GM19397 (cell line): ENCODE results near the gene CAT.

Experiments
- ATAC-seq: cut with Tn5 transposase; IDR thresholded peaks from one replicate; pipeline ENCODE4 v1.9.1; 2021; ENCODE audit warnings: mild to moderate bottlenecking, moderate library complexity; ENCODE audit not compliant: unreplicated experiment

Gene CAT

DNA sequence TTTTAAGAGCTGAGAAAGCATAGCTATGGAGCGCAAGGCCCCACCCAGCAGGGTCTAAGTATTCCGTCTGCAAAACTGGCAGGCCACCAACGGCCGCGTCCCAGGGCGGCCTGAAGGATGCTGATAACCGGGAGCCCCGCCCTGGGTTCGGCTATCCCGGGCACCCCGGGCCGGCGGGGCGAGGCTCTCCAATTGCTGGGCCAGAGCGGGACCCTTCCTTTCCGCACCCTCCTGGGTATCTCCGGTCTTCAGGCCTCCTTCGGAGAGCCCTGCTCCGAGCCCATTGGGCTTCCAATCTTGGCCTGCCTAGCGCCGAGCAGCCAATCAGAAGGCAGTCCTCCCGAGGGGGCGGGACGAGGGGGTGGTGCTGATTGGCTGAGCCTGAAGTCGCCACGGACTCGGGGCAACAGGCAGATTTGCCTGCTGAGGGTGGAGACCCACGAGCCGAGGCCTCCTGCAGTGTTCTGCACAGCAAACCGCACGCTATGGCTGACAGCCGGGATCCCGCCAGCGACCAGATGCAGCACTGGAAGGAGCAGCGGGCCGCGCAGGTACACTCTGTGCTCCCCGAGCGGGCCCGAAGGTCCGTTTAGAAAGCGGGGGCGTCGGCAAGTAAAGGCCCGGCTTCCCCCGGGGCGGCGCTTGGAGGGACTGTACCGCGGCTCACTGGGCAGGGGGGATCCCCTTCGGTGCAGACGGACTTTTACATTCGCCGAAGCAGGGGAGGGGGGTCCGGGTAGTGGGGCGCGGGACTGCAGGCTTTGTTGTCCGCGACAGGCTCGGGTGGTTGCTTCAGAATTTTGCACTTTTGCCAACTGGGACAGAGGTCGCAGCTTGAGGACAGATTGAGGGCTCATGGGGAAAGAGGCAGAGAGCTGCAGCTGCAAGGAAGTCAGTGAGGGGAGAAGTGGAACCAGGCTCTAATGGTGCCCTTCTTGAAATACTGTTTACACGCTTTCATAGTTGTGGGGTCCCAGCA is at the start of gene CAT:
TSS of gene CAT (plus strand) at position 406 of the 979 bp plus-strand sequence. CDS start at position 486, 80 bp downstream.
- peak; percentile 98 for ATAC-seq

GRCh38 chr11:34394771-34395300 is 43.9 kb upstream of the CAT start:
- no peak for ATAC-seq

DNA sequence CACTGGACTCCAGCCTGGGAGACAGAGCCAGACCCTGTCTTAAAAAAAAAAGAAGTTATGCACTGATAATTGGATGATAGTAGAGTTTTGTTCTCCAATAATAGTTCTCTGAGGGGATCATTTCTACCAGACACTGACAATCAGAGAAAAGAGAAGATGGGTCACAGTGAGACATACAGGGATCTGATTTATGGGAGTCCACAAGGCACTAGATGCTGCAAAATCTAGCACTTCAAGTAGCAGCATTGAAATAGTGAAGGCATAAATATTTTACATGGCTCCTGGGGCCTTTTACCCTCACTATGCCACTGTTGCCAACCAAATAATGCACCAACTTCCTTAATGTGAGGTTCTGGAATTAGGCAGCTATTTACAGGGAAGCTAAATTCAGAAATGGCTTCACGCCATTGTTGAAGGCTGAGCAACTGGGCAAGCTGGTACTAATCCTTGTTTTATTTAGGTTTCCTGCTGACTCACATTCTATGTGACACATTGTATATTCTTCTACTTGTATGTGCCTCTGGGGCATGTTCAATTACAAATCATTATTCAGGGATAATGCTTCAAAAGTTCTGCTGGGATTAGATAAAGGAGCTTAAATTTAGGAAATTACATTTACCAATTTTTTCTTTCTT is 42.7 kb upstream of the CAT start:
- no peak for ATAC-seq

DNA sequence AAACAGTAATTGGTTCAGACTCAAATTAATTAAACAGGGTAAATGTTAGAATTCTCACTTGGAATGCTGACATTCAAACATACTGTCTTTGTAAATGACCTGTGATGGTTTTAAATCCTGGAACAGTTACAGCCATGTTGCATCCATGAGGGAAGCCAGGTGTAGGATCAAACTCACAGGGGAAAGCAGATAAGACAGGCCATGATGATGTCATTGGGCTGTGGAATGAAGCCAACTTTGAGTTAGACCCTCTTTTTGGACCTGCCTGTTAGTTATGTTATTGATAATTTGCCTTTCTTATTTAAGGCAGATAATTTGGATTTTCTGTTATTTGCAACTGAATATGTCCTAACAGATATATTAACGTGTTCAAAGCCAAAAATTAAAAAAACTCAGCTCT is 41.6 kb upstream of the CAT start:
- no peak for ATAC-seq

- no peak for ATAC-seq
These were observed 40.9 kb upstream of the CAT start for GRCh38 chr11:34397811-34398210.

DNA sequence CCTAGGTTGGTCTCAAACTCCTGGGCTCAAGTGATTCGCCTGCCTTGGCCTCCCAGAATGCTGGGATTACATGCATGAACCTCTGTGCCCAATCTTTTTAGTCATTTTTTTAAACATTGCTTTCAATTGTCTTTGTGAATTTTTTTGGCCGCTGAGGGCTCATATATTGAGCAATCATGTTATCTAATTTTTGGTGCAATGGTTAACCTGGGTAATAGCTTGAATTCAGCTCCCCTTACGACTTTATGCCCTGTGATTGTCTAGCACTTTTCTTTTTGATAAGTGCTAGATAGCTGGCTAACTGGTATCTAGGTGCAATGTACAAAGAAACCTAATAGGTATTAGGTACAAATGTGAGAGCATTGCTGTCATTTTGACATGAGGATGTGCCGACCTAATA is 35.3 kb upstream of the CAT start:
- ATAC-seq = no peak

DNA sequence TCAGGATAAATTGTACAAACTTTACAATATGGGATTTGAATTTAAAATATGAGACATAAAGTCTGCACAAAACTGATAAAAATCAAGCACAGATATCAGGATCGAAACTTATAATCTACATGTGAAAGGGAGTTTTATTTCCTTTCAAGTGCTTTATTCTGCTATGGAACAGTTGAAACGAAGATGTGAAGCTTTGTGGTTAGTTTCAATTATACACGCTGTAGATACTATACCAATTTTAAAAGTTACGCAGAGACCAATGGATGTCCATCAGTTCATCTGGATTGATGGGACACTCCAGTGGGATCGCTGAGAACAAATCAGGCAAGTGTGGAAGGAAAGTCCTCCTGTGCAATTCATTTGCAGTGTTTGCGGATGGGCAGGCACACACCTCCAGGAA is 34.5 kb upstream of the CAT start:
- no peak for ATAC-seq

DNA sequence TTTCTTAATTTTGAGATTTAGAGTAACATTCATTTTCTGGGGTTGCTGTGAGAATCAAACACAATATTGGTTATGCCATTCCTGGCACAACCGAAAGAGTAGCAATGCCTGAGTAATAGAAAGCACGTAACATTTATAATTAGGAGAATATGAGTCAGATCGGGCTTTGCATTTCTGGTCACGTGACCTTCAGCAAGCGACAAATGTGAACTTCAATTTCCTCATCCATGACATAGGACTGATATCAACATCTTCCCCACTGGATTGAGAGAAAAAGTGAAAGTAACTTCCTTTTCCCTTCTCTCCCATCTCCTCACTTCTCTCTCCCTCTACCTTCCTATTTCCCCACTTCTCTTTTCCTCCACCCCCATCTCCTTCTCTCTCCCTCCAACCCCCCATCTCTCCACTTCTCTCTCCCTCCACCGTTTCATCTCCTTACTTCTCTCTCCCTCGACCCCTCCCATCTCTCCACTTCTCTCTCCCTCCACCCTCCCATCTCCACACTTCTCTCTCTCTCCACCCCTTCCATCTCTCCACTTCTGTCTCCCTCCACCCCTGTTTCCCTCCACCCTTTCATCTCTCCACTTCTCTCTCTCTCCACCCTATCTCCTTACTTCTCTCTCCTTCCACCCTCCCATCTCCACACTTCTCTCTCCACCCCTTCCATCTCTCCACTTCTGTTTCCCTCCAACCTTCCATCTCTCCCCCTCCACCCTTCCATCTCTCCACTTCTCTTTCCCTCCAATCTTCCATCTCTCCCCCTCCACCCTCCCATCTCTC is 33.5 kb upstream of the CAT start:
- no peak for ATAC-seq

- ATAC-seq = no peak
These were observed 32.3 kb upstream of the CAT start for GRCh38 chr11:34406413-34406812.

- ATAC-seq = no peak
These were observed 31.5 kb upstream of the CAT start for GRCh38 chr11:34407121-34407813.

GRCh38 chr11:34408580-34409172 is 30.1 kb upstream of the CAT start:
- ATAC-seq = no peak

DNA sequence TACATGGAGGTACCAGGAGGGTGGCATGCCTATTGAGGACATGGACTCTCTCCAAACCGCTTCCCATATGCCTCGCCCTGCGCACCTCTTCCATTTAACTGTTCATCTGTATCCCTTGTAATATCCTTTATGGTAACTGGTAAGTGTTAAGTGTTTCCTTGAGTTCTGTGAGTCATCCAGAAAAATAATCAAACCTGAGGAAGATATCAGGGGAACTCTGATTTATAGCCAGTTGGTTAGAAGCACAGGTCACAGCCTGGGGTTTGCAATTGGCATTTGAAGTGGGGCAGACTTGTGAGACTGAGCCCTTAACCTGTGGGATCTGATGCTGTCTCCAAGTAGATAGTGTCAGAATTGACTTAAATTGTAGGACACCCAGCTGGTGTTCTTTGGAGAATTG is 27.6 kb upstream of the CAT start:
- no peak for ATAC-seq

- ATAC-seq = no peak
These were observed 26.9 kb upstream of the CAT start for GRCh38 chr11:34411791-34412190.

GRCh38 chr11:34413263-34413662 is 25.5 kb upstream of the CAT start:
- no peak for ATAC-seq

DNA sequence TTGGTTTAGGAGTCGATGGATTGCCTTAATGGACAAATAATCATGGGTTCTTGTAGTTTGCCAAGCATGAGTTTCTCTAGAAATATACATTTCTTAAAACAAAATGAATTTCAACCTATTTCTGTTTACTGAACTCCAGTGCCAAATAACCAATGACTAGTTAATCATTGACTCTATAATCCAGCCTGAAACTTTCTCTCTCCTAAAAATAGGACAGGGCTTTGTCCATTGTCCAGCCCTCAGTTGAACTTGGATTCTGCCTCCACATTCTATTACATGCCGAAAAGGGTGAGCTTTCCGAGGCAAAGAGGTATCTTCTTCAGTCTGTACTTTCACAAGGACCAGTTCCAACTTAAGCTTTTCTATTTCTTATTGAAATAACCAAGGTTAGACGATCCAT is 23.2 kb upstream of the CAT start:
- ATAC-seq = no peak

- no peak for ATAC-seq
These were observed 22.6 kb upstream of the CAT start for GRCh38 chr11:34416088-34416487.

DNA sequence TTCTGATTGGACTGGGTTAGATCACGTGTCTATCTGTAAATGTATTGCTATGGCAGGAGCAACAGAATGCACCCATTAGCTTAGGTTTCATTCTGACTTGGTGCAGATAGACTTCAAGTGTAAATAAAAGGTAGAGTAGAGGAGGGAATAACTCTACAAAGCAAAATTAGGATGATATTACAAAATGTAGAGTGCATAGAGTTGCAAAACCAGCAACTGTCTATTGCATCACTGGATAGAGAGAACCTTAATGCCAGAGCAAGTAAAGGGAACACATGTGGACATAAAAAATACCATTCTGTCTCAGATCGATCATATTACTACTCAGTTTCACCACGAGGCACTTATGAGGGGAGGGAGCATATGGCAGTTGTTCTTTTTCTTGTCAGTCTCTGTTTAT is 22.0 kb upstream of the CAT start:
- ATAC-seq = no peak

GRCh38 chr11:34417202-34417601 is 21.5 kb upstream of the CAT start:
- no peak for ATAC-seq

- ATAC-seq = no peak
These were observed 19.6 kb upstream of the CAT start for GRCh38 chr11:34419158-34419557.

DNA sequence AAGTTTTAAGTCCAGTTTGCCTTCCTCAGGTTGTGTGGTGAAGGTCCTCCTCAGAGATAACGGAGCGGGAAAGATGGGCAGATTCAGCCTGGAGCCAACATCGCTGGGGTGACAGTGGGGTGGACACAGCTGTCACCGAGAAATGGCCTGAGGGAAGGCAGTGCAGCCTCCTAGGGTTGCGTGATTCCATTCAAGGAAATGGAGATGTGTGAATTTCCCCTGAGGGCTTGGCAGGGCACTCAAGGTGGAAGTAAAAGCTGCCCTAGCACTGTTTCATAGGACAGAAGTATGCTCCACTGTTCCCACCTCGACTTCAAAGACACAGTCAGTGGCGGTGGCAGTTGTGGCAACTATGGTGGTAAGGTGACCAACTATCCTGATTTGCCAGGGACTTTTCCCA is 15.4 kb upstream of the CAT start:
- no peak for ATAC-seq
